ENCODE measurements around the gene SARDH.

Gene SARDH

DNA sequence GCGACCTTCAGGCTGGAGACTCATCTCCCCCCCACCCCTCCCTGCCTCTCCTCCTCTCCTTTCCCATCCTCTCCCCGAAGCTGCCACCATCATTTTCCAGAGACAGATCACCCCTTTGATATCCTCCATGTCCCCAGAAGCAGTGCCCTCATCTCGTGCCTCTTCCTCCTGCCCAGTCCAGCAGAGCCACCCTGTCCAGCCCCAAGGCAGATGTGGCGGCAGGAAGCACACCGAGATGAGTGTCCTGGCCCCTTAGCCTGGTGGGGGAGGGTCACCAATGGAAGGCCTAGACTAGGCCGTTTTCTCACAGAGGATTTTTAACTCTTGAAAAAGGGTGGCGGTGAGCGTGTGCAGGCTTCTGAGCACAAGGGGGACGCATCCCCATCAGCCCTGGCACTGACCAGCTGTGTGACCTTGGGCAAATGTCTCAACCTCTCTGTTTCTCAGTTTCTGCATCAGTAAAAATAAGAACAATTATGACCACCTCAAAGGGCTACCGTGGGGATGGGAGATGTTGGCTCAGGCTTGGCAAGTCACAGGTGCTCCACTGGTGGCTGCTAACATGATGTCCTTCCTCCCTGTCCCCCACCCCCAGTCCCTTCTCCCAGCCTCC, 48.9 kb downstream of the SARDH start:
- H4K20me1 ChIP-seq (ENCODE audit: insufficient read depth, low read length) = no peaks in the 10 kb centered on the region
- TF ChIP-seq EZH2 (IDR thresholded peaks at IDR 0.05; ENCODE audit: borderline replicate concordance, low read depth, low read length, severe bottlenecking) = no peak
- TF ChIP-seq, protein P1, sequence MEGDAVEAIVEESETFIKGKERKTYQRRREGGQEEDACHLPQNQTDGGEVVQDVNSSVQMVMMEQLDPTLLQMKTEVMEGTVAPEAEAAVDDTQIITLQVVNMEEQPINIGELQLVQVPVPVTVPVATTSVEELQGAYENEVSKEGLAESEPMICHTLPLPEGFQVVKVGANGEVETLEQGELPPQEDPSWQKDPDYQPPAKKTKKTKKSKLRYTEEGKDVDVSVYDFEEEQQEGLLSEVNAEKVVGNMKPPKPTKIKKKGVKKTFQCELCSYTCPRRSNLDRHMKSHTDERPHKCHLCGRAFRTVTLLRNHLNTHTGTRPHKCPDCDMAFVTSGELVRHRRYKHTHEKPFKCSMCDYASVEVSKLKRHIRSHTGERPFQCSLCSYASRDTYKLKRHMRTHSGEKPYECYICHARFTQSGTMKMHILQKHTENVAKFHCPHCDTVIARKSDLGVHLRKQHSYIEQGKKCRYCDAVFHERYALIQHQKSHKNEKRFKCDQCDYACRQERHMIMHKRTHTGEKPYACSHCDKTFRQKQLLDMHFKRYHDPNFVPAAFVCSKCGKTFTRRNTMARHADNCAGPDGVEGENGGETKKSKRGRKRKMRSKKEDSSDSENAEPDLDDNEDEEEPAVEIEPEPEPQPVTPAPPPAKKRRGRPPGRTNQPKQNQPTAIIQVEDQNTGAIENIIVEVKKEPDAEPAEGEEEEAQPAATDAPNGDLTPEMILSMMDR (IDR thresholded peaks at IDR 0.05; ENCODE audit: borderline replicate concordance, extremely low read depth, low read length, poor library complexity, severe bottlenecking) = no peak
- no peaks in the 10 kb centered on the region for H3K27me3 ChIP-seq (ENCODE audit: insufficient read depth, low read length, poor library complexity)
- no peak overlapping the region for H3K4me3 ChIP-seq (ENCODE audit: low read depth in 1 of 2, low read length in 2 of 2)
- no peak overlapping the region for H3K27ac ChIP-seq (ENCODE audit: low read length)
- no peaks in the 10 kb centered on the region for H3K4me1 ChIP-seq (ENCODE audit: insufficient read depth, low read length)
- DNase-seq = no peak
- H3K4me2 ChIP-seq (ENCODE audit: insufficient read depth, low read length) = no peak overlapping the region
- H3K79me2 ChIP-seq (ENCODE audit: insufficient read depth, low read length) = no peaks in the 10 kb centered on the region
- no peak for ATAC-seq (ENCODE audit: insufficient read depth, low read depth)
- H2AFZ ChIP-seq (ENCODE audit: low read depth, low read length) = no peak overlapping the region
- H3K9me3 ChIP-seq (ENCODE audit: insufficient read depth, low read length, severe bottlenecking) = no peaks in the 10 kb centered on the region
- H3K9ac ChIP-seq (ENCODE audit: low read depth, low read length) = no peak overlapping the region
- no peaks in the 10 kb centered on the region for H3K36me3 ChIP-seq (ENCODE audit: insufficient read depth, low read length)

DNA sequence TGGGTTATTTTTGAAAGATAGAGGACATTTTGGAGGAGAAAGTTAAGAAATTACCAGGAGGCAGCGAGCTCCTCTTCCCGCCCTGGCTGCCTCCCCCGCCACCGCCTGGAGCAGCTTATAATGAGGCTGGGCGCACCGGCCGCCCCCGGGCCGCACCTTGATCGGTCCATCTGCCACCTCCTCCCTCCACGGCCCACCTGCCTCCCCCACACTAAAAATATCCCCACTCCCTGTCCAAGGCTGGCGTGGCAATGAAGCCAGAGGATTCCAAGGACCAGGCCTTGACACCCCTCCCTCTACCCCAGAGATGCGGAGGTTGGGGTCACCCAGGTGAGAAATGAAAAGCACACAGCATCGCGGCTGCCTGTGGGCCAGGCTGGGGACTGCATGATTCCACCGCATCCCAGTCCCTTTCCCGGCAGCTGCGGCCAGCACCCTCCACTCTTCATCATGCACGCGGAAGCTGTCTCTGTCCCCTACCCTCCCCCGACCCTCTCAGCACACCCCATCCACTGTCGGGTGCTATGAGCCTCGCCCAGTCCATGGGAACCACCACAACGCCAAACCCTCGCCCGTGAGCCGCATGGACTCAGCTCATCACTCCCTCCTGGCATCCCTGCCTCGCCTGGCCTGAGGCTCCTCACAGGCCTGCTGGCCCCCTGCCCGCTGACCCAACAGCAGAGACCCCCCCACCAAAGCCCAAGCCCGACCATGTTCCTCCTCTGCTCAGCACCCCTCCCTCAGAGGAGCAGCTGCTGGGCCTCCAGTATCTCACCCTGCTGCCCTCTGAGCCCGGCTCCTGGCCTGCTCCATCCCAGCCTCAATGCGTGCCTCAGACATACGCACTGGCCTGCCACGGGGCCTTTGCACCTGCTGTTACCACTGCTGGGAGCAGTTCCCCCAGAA, 50.0 kb downstream of the SARDH start:
- no peaks in the 10 kb centered on the region for H3K36me3 ChIP-seq (ENCODE audit: insufficient read depth, low read length)
- no peak for TF ChIP-seq EZH2 (IDR thresholded peaks at IDR 0.05; ENCODE audit: borderline replicate concordance, low read depth, low read length, severe bottlenecking)
- TF ChIP-seq, protein P1 (IDR thresholded peaks at IDR 0.05; ENCODE audit: borderline replicate concordance, extremely low read depth, low read length, poor library complexity, severe bottlenecking) = no peak
- H3K9ac ChIP-seq (ENCODE audit: low read depth, low read length) = no peak overlapping the region
- H2AFZ ChIP-seq (ENCODE audit: low read depth, low read length) = no peak overlapping the region
- ATAC-seq (ENCODE audit: insufficient read depth, low read depth) = no peak
- peaks cover 3% of the 10 kb centered on the region for H3K4me1 ChIP-seq (ENCODE audit: insufficient read depth, low read length)
- DNase-seq = no peak
- H4K20me1 ChIP-seq (ENCODE audit: insufficient read depth, low read length) = no peaks in the 10 kb centered on the region; the same call in 1 of the 2 replicates
- no peaks in the 10 kb centered on the region for H3K9me3 ChIP-seq (ENCODE audit: insufficient read depth, low read length, severe bottlenecking)
- H3K79me2 ChIP-seq (ENCODE audit: insufficient read depth, low read length) = no peaks in the 10 kb centered on the region
- H3K27me3 ChIP-seq (ENCODE audit: insufficient read depth, low read length, poor library complexity) = no peaks in the 10 kb centered on the region
- no peak overlapping the region for H3K4me2 ChIP-seq (ENCODE audit: insufficient read depth, low read length)
- H3K4me3 ChIP-seq (ENCODE audit: low read depth in 1 of 2, low read length in 2 of 2) = no peak overlapping the region
- H3K27ac ChIP-seq (ENCODE audit: low read length) = no peak overlapping the region

DNA sequence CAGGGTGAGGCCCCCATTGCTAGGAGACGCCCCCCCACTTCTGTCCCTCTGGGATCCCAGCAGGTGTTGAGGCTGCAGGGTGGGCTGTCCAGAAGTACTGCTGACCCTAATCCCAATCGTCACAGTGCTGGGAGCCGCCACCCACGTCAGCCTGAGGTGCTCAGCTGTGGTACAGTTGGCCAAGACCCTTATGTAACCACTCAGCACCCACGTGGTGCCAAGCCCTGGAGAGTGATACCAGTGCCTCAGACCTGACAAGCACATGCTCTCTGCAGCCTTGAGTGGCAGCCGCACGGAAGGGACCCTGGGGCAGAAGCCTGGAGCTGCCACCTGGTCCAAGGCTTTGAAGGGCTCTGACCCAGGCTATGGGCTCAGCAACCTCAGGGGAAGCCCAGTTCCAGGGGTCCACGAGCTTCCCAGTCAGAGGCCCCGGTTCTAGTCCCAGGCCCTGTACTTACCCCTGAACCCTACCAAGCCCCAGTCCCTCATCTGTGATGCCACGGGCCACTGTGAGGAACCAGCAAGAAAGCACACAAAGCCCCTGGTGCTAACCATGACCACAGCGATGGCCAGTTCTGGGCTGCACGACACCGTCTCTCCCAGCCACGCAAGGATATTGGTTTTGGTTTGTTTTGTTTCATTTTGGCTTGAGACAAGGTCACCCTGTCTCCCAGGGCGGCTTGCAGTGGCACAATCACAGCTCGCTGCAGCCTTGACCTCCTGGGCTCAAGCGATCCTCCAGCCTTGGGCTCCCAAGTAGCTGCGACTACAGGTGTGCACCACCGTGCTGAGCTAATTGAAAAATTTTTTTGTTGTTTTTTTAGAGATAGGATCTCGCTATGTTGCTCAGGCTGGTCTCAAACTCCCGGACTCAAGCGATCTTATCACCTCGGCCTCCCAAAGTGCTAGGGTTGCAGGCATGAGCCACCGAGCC, 51.2 kb downstream of the SARDH start:
- Histone ChIP-seq H3K79me2 (ENCODE audit: insufficient read depth, low read length) (no peaks in the 10 kb centered on the region), H3K4me2 (ENCODE audit: insufficient read depth, low read length) (no peak overlapping the region), H4K20me1 (ENCODE audit: insufficient read depth, low read length) (no peaks in the 10 kb centered on the region; the same call in 1 of the 2 replicates), H3K36me3 (ENCODE audit: insufficient read depth, low read length) (no peaks in the 10 kb centered on the region), H3K9ac (ENCODE audit: low read depth, low read length) (no peak overlapping the region), H2AFZ (ENCODE audit: low read depth, low read length) (no peak overlapping the region), H3K27ac (ENCODE audit: low read length) (no peak overlapping the region), H3K27me3 (ENCODE audit: insufficient read depth, low read length, poor library complexity) (no peaks in the 10 kb centered on the region), H3K4me1 (ENCODE audit: insufficient read depth, low read length) (peaks cover 3% of the 10 kb centered on the region), H3K4me3 (ENCODE audit: low read depth in 1 of 2, low read length in 2 of 2) (no peak overlapping the region), H3K9me3 (ENCODE audit: insufficient read depth, low read length, severe bottlenecking) (no peaks in the 10 kb centered on the region)
- TF ChIP-seq, protein P1 (IDR thresholded peaks at IDR 0.05; ENCODE audit: borderline replicate concordance, extremely low read depth, low read length, poor library complexity, severe bottlenecking) = no peak
- TF ChIP-seq EZH2 (IDR thresholded peaks at IDR 0.05; ENCODE audit: borderline replicate concordance, low read depth, low read length, severe bottlenecking) = no peak
- no peak for DNase-seq
- no peak for ATAC-seq (ENCODE audit: insufficient read depth, low read depth)
